Measurements from ENCODE around the gene GPR139. TPM values are rescaled to one million over a fixed set of nuclear protein-coding genes. Genes with fewer than 3 reads are reported as not detected.

The GPR139 gene
- total RNA-seq, 1 donor = not detected

DNA sequence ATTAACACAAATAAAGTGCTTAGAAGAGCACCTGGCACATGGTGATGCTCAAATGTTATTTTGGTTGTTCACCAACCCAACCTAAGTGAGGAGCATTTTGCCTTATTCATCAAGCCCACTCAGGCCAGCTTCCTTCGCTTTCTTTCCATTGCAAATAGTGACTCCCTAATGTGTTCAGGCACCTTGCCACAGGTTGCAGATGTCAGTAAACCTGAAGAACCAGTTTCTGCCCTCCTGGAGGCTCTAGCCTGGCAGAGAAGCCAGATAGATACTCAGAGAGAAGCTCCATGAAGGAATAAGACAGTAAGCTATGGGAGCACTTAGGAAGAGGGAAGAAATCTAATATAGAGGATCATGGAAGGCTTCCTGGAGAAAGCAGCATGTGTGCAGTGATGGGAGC, 23.9 kb downstream of the GPR139 start:
- no peaks in the 10 kb centered on the region for H3K4me1 ChIP-seq (ENCODE audit: insufficient read depth, low read length)
- H3K79me2 ChIP-seq (ENCODE audit: insufficient read depth, low read length) = no peaks in the 10 kb centered on the region
- H3K27me3 ChIP-seq (ENCODE audit: insufficient read depth, low read length) = no peaks in the 10 kb centered on the region
- no peak overlapping the region for H3K4me3 ChIP-seq (ENCODE audit: insufficient read depth, low read length)
- no peak overlapping the region for H2AFZ ChIP-seq (ENCODE audit: low read length)
- no peak for DNase-seq (ENCODE audit: insufficient read length, low spot score, missing footprints)
- no peak overlapping the region for H3K4me2 ChIP-seq (ENCODE audit: insufficient read depth, low read length)
- TF ChIP-seq, protein P1, sequence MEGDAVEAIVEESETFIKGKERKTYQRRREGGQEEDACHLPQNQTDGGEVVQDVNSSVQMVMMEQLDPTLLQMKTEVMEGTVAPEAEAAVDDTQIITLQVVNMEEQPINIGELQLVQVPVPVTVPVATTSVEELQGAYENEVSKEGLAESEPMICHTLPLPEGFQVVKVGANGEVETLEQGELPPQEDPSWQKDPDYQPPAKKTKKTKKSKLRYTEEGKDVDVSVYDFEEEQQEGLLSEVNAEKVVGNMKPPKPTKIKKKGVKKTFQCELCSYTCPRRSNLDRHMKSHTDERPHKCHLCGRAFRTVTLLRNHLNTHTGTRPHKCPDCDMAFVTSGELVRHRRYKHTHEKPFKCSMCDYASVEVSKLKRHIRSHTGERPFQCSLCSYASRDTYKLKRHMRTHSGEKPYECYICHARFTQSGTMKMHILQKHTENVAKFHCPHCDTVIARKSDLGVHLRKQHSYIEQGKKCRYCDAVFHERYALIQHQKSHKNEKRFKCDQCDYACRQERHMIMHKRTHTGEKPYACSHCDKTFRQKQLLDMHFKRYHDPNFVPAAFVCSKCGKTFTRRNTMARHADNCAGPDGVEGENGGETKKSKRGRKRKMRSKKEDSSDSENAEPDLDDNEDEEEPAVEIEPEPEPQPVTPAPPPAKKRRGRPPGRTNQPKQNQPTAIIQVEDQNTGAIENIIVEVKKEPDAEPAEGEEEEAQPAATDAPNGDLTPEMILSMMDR (IDR thresholded peaks at IDR 0.05; ENCODE audit: extremely low read depth, low read depth, low read length) = no peak
- H3K27ac ChIP-seq (ENCODE audit: low read depth, low read length) = no peak overlapping the region
- no peaks in the 10 kb centered on the region for H4K20me1 ChIP-seq (ENCODE audit: insufficient read depth, low read length)
- no peaks in the 10 kb centered on the region for H3K36me3 ChIP-seq (ENCODE audit: insufficient read depth, low read length)
- H3K9me3 ChIP-seq (ENCODE audit: low read depth, low read length) = no peaks in the 10 kb centered on the region

DNA sequence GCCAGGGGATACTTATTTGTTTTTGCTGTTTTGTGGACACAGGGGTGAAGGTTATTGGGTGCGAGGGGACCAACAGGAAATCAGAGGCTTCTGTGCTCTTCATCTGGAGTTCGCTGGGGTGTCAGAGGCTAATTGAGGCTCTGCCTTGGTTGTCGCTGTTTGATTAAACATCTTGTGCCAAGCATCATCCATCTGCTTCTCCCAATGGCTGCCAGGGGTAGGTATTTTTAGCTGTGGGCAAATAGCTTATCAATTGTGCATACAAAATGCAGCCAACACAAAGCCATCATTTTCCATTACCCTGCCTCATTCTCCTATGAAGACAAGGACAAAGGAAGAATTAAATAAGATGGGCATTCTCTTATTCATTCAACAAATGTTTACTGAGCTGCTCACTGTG, 27.8 kb downstream of the GPR139 start:
- TF ChIP-seq, protein P1 (IDR thresholded peaks at IDR 0.05; ENCODE audit: extremely low read depth, low read depth, low read length) = no peak
- H3K9me3 ChIP-seq (ENCODE audit: low read depth, low read length) = no peaks in the 10 kb centered on the region

GRCh38 chr16:20042848-20043247, 30.8 kb downstream of the GPR139 start:
- TF ChIP-seq, protein P1 (IDR thresholded peaks at IDR 0.05; ENCODE audit: extremely low read depth, low read depth, low read length) = no peak
- DNase-seq (ENCODE audit: insufficient read length, low spot score, missing footprints) = no peak

More for the DNA sequence above, 27.8 kb downstream of the GPR139 start:
- DNase-seq (ENCODE audit: insufficient read length, low spot score, missing footprints) = no peak
- H4K20me1 ChIP-seq (ENCODE audit: insufficient read depth, low read length) = no peaks in the 10 kb centered on the region
- no peaks in the 10 kb centered on the region for H3K27me3 ChIP-seq (ENCODE audit: insufficient read depth, low read length)
- H3K4me1 ChIP-seq (ENCODE audit: insufficient read depth, low read length) = no peaks in the 10 kb centered on the region
- no peaks in the 10 kb centered on the region for H3K79me2 ChIP-seq (ENCODE audit: insufficient read depth, low read length)
- no peak overlapping the region for H3K4me2 ChIP-seq (ENCODE audit: insufficient read depth, low read length)
- no peak overlapping the region for H2AFZ ChIP-seq (ENCODE audit: low read length)
- no peak overlapping the region for H3K27ac ChIP-seq (ENCODE audit: low read depth, low read length)
- no peaks in the 10 kb centered on the region for H3K36me3 ChIP-seq (ENCODE audit: insufficient read depth, low read length)
- no peak overlapping the region for H3K4me3 ChIP-seq (ENCODE audit: insufficient read depth, low read length)

GRCh38 chr16:20041924-20042596, 31.6 kb downstream of the GPR139 start:
- H3K9me3 ChIP-seq (ENCODE audit: low read depth, low read length) = no peaks in the 10 kb centered on the region
- H3K27ac ChIP-seq (ENCODE audit: low read depth, low read length) = no peak overlapping the region
- no peaks in the 10 kb centered on the region for H3K4me1 ChIP-seq (ENCODE audit: insufficient read depth, low read length)
- H4K20me1 ChIP-seq (ENCODE audit: insufficient read depth, low read length) = no peaks in the 10 kb centered on the region
- no peak for DNase-seq (ENCODE audit: insufficient read length, low spot score, missing footprints)
- H3K27me3 ChIP-seq (ENCODE audit: insufficient read depth, low read length) = no peaks in the 10 kb centered on the region
- H3K79me2 ChIP-seq (ENCODE audit: insufficient read depth, low read length) = no peaks in the 10 kb centered on the region
- TF ChIP-seq, protein P1 (IDR thresholded peaks at IDR 0.05; ENCODE audit: extremely low read depth, low read depth, low read length) = no peak
- H3K4me2 ChIP-seq (ENCODE audit: insufficient read depth, low read length) = no peak overlapping the region
- no peak overlapping the region for H2AFZ ChIP-seq (ENCODE audit: low read length)
- no peak overlapping the region for H3K4me3 ChIP-seq (ENCODE audit: insufficient read depth, low read length)
- H3K36me3 ChIP-seq (ENCODE audit: insufficient read depth, low read length) = no peaks in the 10 kb centered on the region

More at GRCh38 chr16:20042848-20043247, 30.8 kb downstream of the GPR139 start:
- Histone ChIP-seq H3K79me2 (ENCODE audit: insufficient read depth, low read length) (no peaks in the 10 kb centered on the region), H3K4me3 (ENCODE audit: insufficient read depth, low read length) (no peak overlapping the region), H3K9me3 (ENCODE audit: low read depth, low read length) (no peaks in the 10 kb centered on the region), H3K36me3 (ENCODE audit: insufficient read depth, low read length) (no peaks in the 10 kb centered on the region), H3K4me1 (ENCODE audit: insufficient read depth, low read length) (no peaks in the 10 kb centered on the region), H3K27me3 (ENCODE audit: insufficient read depth, low read length) (no peaks in the 10 kb centered on the region), H2AFZ (ENCODE audit: low read length) (no peak overlapping the region), H3K4me2 (ENCODE audit: insufficient read depth, low read length) (no peak overlapping the region), H3K27ac (ENCODE audit: low read depth, low read length) (no peak overlapping the region), H4K20me1 (ENCODE audit: insufficient read depth, low read length) (no peaks in the 10 kb centered on the region)

Measured in osteoblast (primary cell).